ENCODE measurements around the gene MRPL40.

MRPL40 gene

DNA sequence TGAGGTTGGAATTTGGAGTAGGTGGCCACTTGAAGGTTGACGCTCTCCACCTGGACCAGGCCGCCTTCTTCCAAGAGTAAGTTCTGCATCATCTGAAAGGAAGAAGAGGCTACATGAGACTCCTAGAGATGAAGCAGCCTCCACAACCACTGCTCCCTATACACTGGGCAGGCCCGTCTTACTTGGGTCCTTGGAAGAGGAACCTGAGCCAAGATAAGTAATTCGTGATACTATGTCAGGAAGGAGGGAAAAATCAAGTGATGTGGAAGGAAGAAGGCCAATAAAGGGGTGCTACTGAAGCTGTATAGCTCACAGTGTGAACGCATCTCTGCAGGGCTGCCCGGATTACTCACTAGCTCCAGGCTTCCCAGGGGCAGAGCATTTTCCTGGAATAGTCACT is 35.6 kb downstream of the MRPL40 start:
- H3K9me3 Mint-ChIP-seq, result no peaks in the 10 kb centered on the region
- no peak for DNase-seq (ENCODE audit: low spot score)
- no peaks in the 10 kb centered on the region for H3K27me3 Mint-ChIP-seq (ENCODE audit: low read depth)
- H3K36me3 Mint-ChIP-seq (ENCODE audit: low read depth), result peaks cover 66% of the 10 kb centered on the region
- H3K27ac Mint-ChIP-seq, result no peak overlapping the region
- peaks cover 5% of the 10 kb centered on the region for H3K4me1 Mint-ChIP-seq (ENCODE audit: low read depth)
- H3K4me3 Mint-ChIP-seq, result no peak overlapping the region

DNA sequence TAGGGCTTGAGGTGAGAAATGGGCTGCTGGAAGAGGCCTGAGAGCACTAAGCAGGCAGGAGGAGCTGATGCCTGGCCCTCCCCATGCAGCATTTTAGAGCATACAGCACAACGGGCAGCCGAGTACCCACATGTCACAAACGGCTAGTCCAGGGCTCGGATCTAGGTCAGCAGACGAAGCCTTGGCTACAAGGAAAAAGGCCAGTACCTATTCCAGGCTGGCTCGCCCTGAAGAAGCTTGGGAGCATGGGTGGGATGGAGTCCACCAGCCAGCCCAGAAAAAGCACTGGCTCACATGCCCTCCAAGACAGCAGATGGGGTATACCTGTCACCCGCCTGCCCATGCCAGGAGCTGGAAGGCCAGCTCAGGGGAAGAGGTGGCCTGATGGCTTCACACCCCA is 37.1 kb downstream of the MRPL40 start:
- no peak for DNase-seq (ENCODE audit: low spot score)
- H3K4me1 Mint-ChIP-seq (ENCODE audit: low read depth), result peaks cover 5% of the 10 kb centered on the region
- H3K36me3 Mint-ChIP-seq (ENCODE audit: low read depth), result peaks cover 68% of the 10 kb centered on the region
- H3K27me3 Mint-ChIP-seq (ENCODE audit: low read depth), result no peaks in the 10 kb centered on the region
- H3K4me3 Mint-ChIP-seq, result no peak overlapping the region
- no peak overlapping the region for H3K27ac Mint-ChIP-seq
- H3K9me3 Mint-ChIP-seq, result no peaks in the 10 kb centered on the region

DNA sequence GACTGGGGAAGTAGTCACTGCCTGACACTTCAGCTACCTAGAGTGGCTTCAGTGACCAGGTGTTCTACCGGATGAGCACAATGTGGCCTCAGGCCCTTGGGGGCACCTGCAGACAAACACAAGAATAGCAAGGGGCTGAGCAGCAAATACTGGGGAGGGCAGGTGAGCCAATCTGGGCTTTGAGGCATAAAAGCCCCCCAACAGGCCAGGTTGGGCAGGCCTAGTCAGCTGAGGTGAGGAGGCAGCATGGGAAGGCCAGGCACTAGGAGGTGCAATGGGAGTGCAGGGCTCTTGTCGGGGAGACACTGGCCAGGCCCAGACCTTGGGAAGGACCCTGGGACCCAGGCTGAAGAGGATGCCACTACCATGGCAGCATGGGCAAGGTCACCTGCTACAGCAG is 37.7 kb downstream of the MRPL40 start:
- H3K4me1 Mint-ChIP-seq (ENCODE audit: low read depth), result peaks cover 3% of the 10 kb centered on the region
- no peaks in the 10 kb centered on the region for H3K9me3 Mint-ChIP-seq
- no peak overlapping the region for H3K27ac Mint-ChIP-seq
- no peak overlapping the region for H3K4me3 Mint-ChIP-seq
- H3K36me3 Mint-ChIP-seq (ENCODE audit: low read depth), result peaks cover 65% of the 10 kb centered on the region
- no peak for DNase-seq (ENCODE audit: low spot score)
- H3K27me3 Mint-ChIP-seq (ENCODE audit: low read depth), result no peaks in the 10 kb centered on the region

DNA sequence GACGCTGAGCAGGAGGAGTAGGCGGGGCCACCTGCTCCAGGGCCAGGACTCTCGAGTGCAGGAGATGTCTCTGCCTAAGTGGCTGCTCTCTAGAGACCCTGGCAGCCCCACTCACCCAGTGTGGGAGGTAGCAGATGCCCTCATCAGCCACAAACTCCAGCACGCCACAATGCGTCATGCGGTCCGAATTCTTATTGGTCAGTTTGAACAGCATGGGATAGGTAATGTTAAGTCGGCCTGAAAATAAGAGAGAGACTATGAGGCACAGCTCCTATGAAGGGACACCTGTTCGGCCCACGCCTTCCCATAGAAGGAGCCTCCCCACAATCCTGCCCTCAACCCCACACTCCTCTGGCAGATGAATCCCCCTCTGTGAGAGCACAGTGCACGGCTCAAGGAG is 39.2 kb downstream of the MRPL40 start:
- DNase-seq (ENCODE audit: low spot score), result no peak
- Mint-ChIP-seq H3K36me3 (ENCODE audit: low read depth) (peaks cover 56% of the 10 kb centered on the region), H3K4me3 (no peak overlapping the region), H3K27ac (no peak overlapping the region), H3K9me3 (no peaks in the 10 kb centered on the region), H3K27me3 (ENCODE audit: low read depth) (no peaks in the 10 kb centered on the region), H3K4me1 (ENCODE audit: low read depth) (no peaks in the 10 kb centered on the region)

DNA sequence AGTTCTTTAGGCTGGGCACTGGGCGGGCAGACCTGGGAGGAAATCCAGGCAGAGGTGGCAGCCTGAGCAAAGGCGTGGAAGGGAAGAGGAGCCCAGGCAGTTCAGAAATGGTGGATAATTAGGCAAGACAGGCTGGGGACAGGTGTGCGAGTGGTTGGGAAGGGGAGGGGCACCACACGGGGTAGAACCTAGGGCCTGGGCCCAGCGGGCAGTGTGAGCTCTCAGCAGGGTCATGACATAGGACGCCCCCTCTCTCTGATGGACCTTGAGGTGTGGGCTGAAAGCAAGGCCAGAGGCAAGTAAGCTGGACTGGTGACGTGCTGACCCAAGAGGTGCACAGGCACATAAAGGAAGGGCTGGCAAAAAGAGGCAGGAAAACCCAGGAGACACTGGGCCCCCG is 39.9 kb downstream of the MRPL40 start:
- Mint-ChIP-seq H3K4me3 (no peak overlapping the region), H3K36me3 (ENCODE audit: low read depth) (peaks cover 51% of the 10 kb centered on the region), H3K27ac (no peak overlapping the region), H3K9me3 (no peaks in the 10 kb centered on the region), H3K27me3 (ENCODE audit: low read depth) (no peaks in the 10 kb centered on the region), H3K4me1 (ENCODE audit: low read depth) (peaks cover 3% of the 10 kb centered on the region)
- DNase-seq (ENCODE audit: low spot score), result no peak

DNA sequence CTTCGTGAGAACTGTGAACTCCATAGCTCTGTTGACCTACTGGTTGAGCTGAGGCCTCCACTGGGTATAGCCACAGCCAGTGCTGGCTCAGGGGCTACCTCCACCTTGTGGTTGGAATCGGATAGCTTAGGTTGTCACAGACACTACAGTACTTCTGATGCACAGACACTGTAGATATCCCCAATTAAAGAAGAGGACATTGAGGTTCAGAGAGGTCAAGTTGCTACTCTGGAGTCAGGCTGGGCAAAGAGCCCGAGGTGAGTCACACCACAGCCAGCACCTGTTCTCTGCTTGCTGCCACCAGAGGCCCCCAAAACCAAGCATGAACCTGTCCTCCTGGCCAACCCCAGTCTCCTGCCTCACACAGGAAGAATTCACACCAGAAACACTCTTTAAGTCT is 41.2 kb downstream of the MRPL40 start:
- Mint-ChIP-seq H3K27me3 (ENCODE audit: low read depth) (no peaks in the 10 kb centered on the region), H3K27ac (no peak overlapping the region), H3K9me3 (no peaks in the 10 kb centered on the region), H3K36me3 (ENCODE audit: low read depth) (peaks cover 37% of the 10 kb centered on the region), H3K4me1 (ENCODE audit: low read depth) (peaks cover 11% of the 10 kb centered on the region), H3K4me3 (no peak overlapping the region)
- no peak for DNase-seq (ENCODE audit: low spot score)

DNA sequence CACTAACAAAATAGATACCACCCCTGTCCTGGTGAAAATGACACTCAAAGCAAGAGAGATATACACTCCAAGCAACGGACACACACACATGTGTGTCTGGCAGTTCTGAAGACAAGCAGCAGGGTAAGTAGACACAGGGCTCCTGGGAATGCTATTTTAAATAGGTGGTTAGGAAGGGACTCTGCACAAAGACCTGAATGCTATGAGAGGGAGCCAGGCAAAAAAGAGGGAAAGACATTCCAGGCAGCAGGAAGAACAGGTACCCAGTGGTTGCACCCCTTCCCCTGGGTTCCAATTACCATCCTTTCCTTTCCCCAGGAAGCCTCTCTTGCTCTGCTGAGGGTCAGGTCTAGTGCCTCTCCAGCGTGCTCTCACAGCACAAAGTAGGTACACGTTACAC is 43.7 kb downstream of the MRPL40 start:
- DNase-seq (ENCODE audit: low spot score), result no peak
- Mint-ChIP-seq H3K4me1 (ENCODE audit: low read depth) (peaks cover 19% of the 10 kb centered on the region), H3K27me3 (ENCODE audit: low read depth) (no peaks in the 10 kb centered on the region), H3K9me3 (no peaks in the 10 kb centered on the region), H3K36me3 (ENCODE audit: low read depth) (peaks cover 33% of the 10 kb centered on the region), H3K27ac (no peak overlapping the region), H3K4me3 (no peak overlapping the region)

DNA sequence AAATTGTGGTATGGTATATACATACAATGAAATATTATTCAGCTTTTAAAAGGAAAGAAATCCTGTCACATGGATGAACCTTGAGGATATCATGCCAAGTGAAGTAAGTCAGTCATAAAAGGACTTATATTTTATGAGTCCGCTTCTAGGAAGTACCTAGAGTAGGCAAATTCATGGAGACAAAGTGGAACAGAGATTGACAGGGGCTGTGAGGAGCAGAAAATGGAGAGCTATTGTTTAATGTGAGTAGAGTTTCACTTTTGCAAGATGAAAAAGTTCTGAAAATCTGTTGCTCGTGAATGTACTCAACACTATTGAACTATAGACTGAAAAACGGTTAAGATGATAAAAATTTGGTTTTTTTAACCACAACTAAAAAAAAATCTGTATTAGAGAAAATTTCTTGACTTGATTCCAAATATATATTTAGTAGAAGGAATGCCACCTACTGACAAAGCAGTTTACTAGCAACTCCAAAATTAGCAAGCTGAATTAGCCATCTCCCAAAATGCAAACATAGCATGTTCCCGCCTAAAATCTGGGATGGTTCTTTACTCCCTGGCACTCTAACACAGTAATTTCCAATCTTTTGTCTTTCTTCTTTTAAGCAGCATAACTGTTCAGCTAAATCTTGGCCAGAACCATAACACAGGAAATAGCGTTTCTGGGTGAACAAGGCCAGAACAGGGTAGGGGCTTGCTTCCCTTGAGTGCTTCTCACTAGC is 45.1 kb downstream of the MRPL40 start:
- Mint-ChIP-seq H3K4me3 (peak overlapping the region; percentile 96), H3K4me1 (ENCODE audit: low read depth) (peaks cover 19% of the 10 kb centered on the region), H3K36me3 (ENCODE audit: low read depth) (peaks cover 23% of the 10 kb centered on the region), H3K27ac (peak overlapping the region; percentile 89), H3K27me3 (ENCODE audit: low read depth) (no peaks in the 10 kb centered on the region), H3K9me3 (no peaks in the 10 kb centered on the region)
- DNase-seq (ENCODE audit: low spot score), result no peak

DNA sequence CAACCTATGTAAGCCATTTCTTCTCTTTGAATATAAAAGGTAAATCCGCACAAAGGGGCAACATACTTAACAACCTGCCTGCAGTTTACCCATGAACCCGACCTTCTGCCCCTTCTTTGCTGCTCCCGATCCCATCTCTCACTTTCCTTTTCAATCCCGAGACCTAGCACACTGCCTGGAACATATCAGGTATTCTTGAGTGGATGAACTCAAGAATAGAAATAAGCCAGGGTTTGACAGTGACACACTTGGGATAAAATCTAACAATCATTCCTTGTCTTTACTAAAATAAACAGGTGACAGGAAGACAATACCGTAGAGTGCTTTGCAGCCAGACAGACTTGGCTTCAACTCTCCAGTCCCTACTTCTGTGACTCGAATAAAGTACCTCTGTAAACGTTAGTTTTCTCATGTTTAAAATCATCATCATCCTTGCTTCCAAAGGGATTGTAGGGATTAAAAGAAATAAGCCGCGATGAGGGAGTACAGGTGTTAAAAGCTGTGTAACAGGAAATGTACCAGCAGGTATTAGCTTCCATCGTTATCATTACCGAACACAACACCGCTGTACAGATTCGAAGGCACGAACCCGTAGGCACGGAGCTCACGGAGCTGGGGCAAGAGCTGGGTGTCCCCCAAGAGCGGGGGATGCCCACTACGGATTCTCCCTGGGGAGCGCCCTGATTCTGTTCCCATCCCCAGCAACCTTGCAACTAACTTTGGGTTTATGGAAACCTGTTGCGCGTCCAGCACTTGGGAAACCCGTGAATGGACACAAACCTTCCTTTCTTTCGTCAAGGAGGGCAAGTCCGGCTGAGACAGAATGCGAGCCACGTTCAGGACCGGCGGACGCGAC is 45.9 kb downstream of the MRPL40 start:
- no peaks in the 10 kb centered on the region for H3K9me3 Mint-ChIP-seq
- DNase-seq (ENCODE audit: low spot score), result no peak
- H3K4me1 Mint-ChIP-seq (ENCODE audit: low read depth), result peaks cover 19% of the 10 kb centered on the region
- H3K27me3 Mint-ChIP-seq (ENCODE audit: low read depth), result no peaks in the 10 kb centered on the region
- H3K36me3 Mint-ChIP-seq (ENCODE audit: low read depth), result peaks cover 24% of the 10 kb centered on the region
- H3K27ac Mint-ChIP-seq, result peak overlapping the region; percentile 89
- peak overlapping the region; percentile 96 for H3K4me3 Mint-ChIP-seq

DNA sequence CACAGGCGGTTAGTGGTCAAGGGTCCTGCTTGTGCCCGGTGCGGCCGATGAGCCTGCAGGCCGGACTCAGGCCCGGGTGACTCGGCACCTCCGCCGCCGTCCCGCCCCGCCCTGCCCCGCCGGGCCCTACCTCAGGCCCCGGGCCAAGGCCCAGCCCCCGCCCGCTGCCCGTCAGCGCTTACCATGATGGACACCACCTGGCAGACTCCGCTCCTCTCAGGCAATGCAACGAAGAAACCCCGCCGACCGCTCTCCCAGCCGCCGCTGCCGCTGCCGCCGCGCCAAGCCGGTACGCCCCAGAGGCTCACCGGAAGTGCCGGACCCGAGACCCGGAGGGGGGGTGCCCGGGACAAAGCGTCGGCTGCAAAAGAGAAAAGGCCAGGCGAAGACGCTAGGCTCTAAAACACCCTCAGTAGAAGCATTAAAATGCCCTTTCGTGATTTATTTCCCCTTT is 46.6 kb downstream of the MRPL40 start, which contains the start of gene UFD1:
TSS of gene UFD1 (minus strand) at position 293 of the 454 bp plus-strand sequence. CDS start at position 185, 108 bp downstream.
- Mint-ChIP-seq H3K27ac (peak within 1 kb of the TSS; percentile 98), H3K9me3 (no peaks in the 10 kb centered on the region), H3K27me3 (ENCODE audit: low read depth) (no peaks in the 10 kb centered on the region), H3K36me3 (ENCODE audit: low read depth) (peaks cover 24% of the 10 kb centered on the region), H3K4me3 (peak within 1 kb of the TSS; percentile 96), H3K4me1 (ENCODE audit: low read depth) (peaks cover 21% of the 10 kb centered on the region)
- DNase-seq (ENCODE audit: low spot score), result peak; percentile 79

DNA sequence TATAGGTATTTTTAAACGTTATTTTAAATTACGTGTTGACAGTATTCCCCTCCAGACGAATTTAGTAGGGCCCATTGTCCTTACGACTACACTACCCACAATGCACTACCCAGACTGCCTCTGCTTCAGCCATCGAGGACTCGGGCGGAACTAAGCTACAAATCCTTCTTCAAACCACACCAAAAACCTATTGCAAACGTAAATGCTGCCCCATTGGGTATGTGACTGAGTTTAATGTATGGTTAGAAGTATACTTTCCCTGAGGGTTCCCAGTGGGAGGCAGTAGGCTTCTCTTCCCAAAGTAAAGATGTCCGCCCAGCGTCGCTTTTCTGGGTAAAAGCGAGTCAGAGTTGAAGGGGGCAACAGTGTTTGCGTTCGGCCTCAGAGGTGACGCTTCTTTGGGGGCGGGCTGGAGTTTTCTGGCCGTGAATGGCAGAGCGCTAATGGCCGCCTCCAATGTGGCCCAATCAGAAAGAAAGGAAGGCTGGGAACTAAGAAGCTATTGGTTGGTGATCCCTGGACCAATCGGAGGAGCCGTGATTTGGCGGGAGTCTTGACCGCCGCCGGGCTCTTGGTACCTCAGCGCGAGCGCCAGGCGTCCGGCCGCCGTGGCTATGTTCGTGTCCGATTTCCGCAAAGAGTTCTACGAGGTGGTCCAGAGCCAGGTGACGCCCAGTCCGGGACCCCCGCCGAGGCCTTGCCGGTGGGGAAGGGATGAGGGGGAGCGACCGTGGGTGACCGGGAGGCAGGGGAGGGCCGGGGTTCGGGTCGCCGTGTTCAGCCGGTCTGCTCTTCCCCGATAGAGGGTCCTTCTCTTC is 47.2 kb downstream of the MRPL40 start, which contains the start of gene CDC45:
TSS of gene CDC45 (plus strand) at position 566 of the 818 bp plus-strand sequence. CDS start at position 615, 49 bp downstream.
- H3K4me1 Mint-ChIP-seq (ENCODE audit: low read depth), result peaks cover 21% of the 10 kb centered on the region
- peak within 1 kb of the TSS; percentile 96 for H3K4me3 Mint-ChIP-seq
- peaks cover 26% of the 10 kb centered on the region for H3K36me3 Mint-ChIP-seq (ENCODE audit: low read depth)
- DNase-seq (ENCODE audit: low spot score), result peak; percentile 93
- H3K27me3 Mint-ChIP-seq (ENCODE audit: low read depth), result no peaks in the 10 kb centered on the region
- H3K27ac Mint-ChIP-seq, result peak within 1 kb of the TSS; percentile 98
- H3K9me3 Mint-ChIP-seq, result no peaks in the 10 kb centered on the region

DNA sequence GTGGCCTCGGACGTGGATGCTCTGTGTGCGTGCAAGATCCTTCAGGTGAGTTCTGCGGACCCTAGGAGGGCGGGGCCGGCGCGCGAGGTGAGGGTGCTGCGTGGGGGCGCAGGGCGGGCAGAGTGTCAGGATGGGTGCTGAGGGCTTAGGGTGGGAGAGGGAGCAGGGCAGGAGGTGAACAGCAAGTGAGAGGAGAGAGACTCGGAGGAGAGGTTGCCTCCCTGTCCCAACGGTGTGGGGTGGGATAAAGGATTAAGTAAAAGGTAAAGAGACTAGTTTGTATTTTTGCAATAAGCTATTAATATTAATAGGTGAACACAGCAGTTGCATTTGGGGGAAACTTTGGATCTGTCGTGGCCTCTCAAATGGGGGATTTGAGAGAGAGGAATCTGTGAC is 47.8 kb downstream of the MRPL40 start:
- H3K4me1 Mint-ChIP-seq (ENCODE audit: low read depth), result peaks cover 22% of the 10 kb centered on the region
- peak overlapping the region; percentile 98 for H3K27ac Mint-ChIP-seq
- no peaks in the 10 kb centered on the region for H3K27me3 Mint-ChIP-seq (ENCODE audit: low read depth)
- peaks cover 32% of the 10 kb centered on the region for H3K36me3 Mint-ChIP-seq (ENCODE audit: low read depth)
- no peak for DNase-seq (ENCODE audit: low spot score)
- H3K9me3 Mint-ChIP-seq, result no peaks in the 10 kb centered on the region
- H3K4me3 Mint-ChIP-seq, result peak overlapping the region; percentile 95

DNA sequence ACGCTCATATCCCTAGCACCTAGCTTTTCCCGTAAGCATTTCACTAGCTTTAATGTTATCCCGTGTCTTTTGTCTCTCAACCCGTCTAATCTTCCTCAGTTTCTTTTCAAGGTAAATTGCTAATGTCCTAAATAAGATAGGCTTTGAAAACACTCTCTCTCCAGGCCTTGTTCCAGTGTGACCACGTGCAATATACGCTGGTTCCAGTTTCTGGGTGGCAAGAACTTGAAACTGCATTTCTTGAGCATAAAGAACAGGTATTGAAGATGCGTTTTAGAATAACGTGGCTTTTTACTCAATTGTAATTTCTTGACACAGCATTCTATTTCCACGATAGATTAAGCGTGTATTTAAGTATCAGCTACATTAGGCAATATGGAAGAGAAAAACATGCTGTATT is 48.4 kb downstream of the MRPL40 start:
- Mint-ChIP-seq H3K9me3 (no peaks in the 10 kb centered on the region), H3K27me3 (ENCODE audit: low read depth) (no peaks in the 10 kb centered on the region), H3K4me3 (peak overlapping the region; percentile 95), H3K4me1 (ENCODE audit: low read depth) (peaks cover 24% of the 10 kb centered on the region), H3K27ac (peak overlapping the region; percentile 98), H3K36me3 (ENCODE audit: low read depth) (peaks cover 34% of the 10 kb centered on the region)
- no peak for DNase-seq (ENCODE audit: low spot score)
